HCT116 (cell line): Measurements from ENCODE around the gene EFNB1.

Experiments
- CEBPB ChIP-seq: IDR thresholded peaks from 2 replicates; pipeline ENCODE4 v1.6.1; 2012; ENCODE audit warnings: low read depth
- CTCF ChIP-seq, 3 experiments: fragments of 200-600 bp in 1 of 3; sonication (generic) in 1 of 3; IDR thresholded peaks in 2 of 3; conservative IDR thresholded peaks in 1 of 3; 2 replicates each; pipeline ENCODE4 v1.5.1; 2012 to 2017; ENCODE audit warnings: low read depth in 2 of 3, low read length in 2 of 3, antibody characterized with exemption in 1 of 3, borderline replicate concordance in 1 of 3, control low read depth in 1 of 3, mild to moderate bottlenecking in 1 of 3, mixed read lengths in 1 of 3, mixed run types in 1 of 3, moderate library complexity in 1 of 3; ENCODE audit not compliant: insufficient read depth in 1 of 3
- EZH2 ChIP-seq: fragments of 200-600 bp; sonication (generic); IDR thresholded peaks from 2 replicates; pipeline ENCODE4 v1.6.1; 2017; ENCODE audit warnings: antibody characterized with exemption, mixed run types
- POLR2A ChIP-seq: IDR thresholded peaks from 2 replicates; pipeline ENCODE4 v1.7.0; 2011; ENCODE audit warnings: borderline replicate concordance; ENCODE audit not compliant: insufficient read depth, insufficient read length; ENCODE audit errors: extremely low read depth
- POLR2AphosphoS5 ChIP-seq: IDR thresholded peaks from 2 replicates; pipeline ENCODE4 v1.6.1; 2011; ENCODE audit warnings: mild to moderate bottlenecking, low read depth, low read length, moderate library complexity
- REST ChIP-seq: IDR thresholded peaks from 2 replicates; pipeline ENCODE4 v1.6.1; 2012; ENCODE audit warnings: low read depth
- SRF ChIP-seq: IDR thresholded peaks from 2 replicates; pipeline ENCODE4 v1.6.1; 2012; ENCODE audit warnings: low read depth

DNA sequence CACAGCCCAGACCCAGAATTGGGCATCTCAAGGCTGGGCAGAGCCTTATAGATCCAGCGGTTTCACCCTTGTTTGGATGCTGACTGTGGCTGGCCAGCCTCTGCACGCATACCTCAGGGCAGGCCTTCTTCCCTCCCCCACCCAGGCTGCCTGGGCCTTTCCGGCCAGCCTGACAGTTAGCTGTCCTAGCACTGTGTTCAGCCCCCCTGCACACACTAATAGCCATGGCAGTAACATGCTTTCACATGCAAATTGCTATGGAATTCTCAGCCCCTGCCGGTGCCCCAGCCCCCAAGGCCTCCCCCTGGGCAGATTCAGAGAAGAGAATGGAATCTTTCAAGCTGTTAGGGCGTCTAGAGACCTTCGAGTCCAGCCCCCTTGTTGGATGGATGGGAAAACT, 17.7 kb downstream of the EFNB1 start:
- TF ChIP-seq POLR2A (no peak), POLR2AphosphoS5 (no peak), EZH2 (no peak), CEBPB (no peak), REST (no peak), SRF (no peak), CTCF (IDR thresholded peaks at IDR 0.05 in 2 of 3, conservative IDR thresholded peaks at IDR 0.05 in 1 of 3; ENCODE audit: borderline replicate concordance in 1 of 3, insufficient read depth in 1 of 3, low read depth in 2 of 3, low read length in 2 of 3) (no peak)
